Psoas muscle (tissue), 8 donors: Measurements from ENCODE around the gene JAKMIP3. TPM values are rescaled to one million over a fixed set of nuclear protein-coding genes. Genes with fewer than 3 reads are reported as not detected.

ENCODE experiments used
- ATAC-seq, 4 donors: fragments of 200-7000 bp; cut with Tn5 transposase; one replicate each; pipeline ENCODE4 v1.9.1; 2020; ENCODE audit warnings: moderate library complexity in 3 of 4, mild to moderate bottlenecking in 2 of 4
- DNase-seq, 2 donors: peaks; one replicate each; pipeline ENCODE4 v3.0.0-alpha.2; 2020
- H3K27ac ChIP-seq: fragments of 200-600 bp; one replicate; pipeline ENCODE4 v1.8.0; 2022
- H3K27me3 ChIP-seq, 3 donors: fragments of 200-600 bp in 1 of 3; one replicate each; pipeline versions ENCODE4 v1.6.1 to v1.8.0; 2013 to 2022; ENCODE audit warnings: low read length in 2 of 3, mild to moderate bottlenecking in 2 of 3, moderate library complexity in 1 of 3; ENCODE audit not compliant: insufficient read depth in 3 of 3
- H3K36me3 ChIP-seq, 2 donors: fragments of 200-600 bp in 1 of 2; one replicate each; pipeline versions ENCODE4 v1.6.1 to v1.8.0; 2013 to 2022; ENCODE audit warnings: low read depth in 1 of 2, mild to moderate bottlenecking in 1 of 2, moderate library complexity in 1 of 2; ENCODE audit not compliant: insufficient read depth in 1 of 2
- H3K4me1 ChIP-seq: fragments of 200-600 bp; one replicate; pipeline ENCODE4 v1.8.0; 2022
- H3K4me3 ChIP-seq: fragments of 200-600 bp; one replicate; pipeline ENCODE4 v1.8.0; 2022; ENCODE audit warnings: mild to moderate bottlenecking
- H3K9me3 ChIP-seq: fragments of 200-600 bp; one replicate; pipeline ENCODE4 v1.8.0; 2022
- CTCF ChIP-seq: fragments of 200-600 bp; IDR thresholded peaks from one replicate; pipeline ENCODE4 v1.8.0; 2022; ENCODE audit warnings: antibody characterized with exemption
- WGBS, 3 donors: extraction: QIAGEN DNeasy Blood & Tissue Kit; methylation state at CpG; one replicate each; pipeline versions ENCODE4 v1.1.6 to v1.1.7; 2013; 5-methylcytosine and 5-hydroxymethylcytosine counted together
- intact Hi-C, 2 donors: fragments of 100-400 bp; cut with DNase I; formaldehyde crosslinking; loops; one replicate each; pipeline versions ENCODE4 v1.11.0 to v1.14.2; 2022
- long read RNA-seq, 2 donors: library from polyadenylated mRNA; unstranded; transcript quantifications; one replicate each; pipeline ENCODE4 v2.0.0, GENCODE V29; 2021
- polyA plus RNA-seq, 3 donors: library from polyadenylated mRNA; stranded (reverse); fragments of 200-250 nt; gene quantifications; one replicate each; pipeline ENCODE4 v1.2.3, GENCODE V29; 2013
- total RNA-seq, 4 donors: library from RNA; stranded (reverse); fragmentation: NEBNext Ultra II Directional in 2 of 4; extraction: Animal tissue kit (Norgen Biotek cat#: 25700) in 2 of 4; gene quantifications; one replicate each; pipeline versions ENCODE4 v1.2.1 to v1.2.4, GENCODE V29; 2021 to 2023
- donor health status: healthy with polysubstance abuse.
- donor health status: DM: no; HTN: no; CAD: no; lungs with moderate emphysema.
- donor health status: Bipolar disorder and iron deficiency.
- donor health status: healthy.
- donor health status: DM: yes; HTN: yes; CAD: no.
- donor health status: DM: no; HTN: no; CAD: no.
- donor health status: DM: no; HTN: no; CAD: no.
- donor health status: DM: yes; HTN: yes; CAD: no.

JAKMIP3 gene
- total RNA-seq: 1 to 10 TPM in 1 of 4 donors, under 1 TPM in 3; 0.49 to 1.7 (median 0.54) TPM
- polyA plus RNA-seq: under 1 TPM; 0.12 to 0.86 (median 0.37) TPM
- long read RNA-seq, donor 1: 0 reads
- long read RNA-seq, donor 2: 0 reads

GRCh38 chr10:132065491-132066105 lies at the start of gene JAKMIP3:
Gene JAKMIP3 (plus strand): TSS chr10:132065946. CDS start chr10:132104809, 38,863 bp downstream.
- no peaks in the 10 kb centered on the region for H3K36me3 ChIP-seq
- peaks cover 4% of the 10 kb centered on the region for H3K4me1 ChIP-seq
- no peaks in the 10 kb centered on the region for H3K27me3 ChIP-seq
- peak within 1 kb of the TSS; percentile 72 for H3K4me3 ChIP-seq
- no peak for TF ChIP-seq CTCF
- DNase-seq (peak; percentile 54 to 65), ATAC-seq (peak; percentile 74 to 82 (median 74))
- 3 to 4% (median 4%) methylated on average over 34 to 35 of the region's 35 CpGs for WGBS, 3 donors
- peak within 1 kb of the TSS; percentile 76 for H3K27ac ChIP-seq
- intact Hi-C loops: no loop called here
- no peaks in the 10 kb centered on the region for H3K9me3 ChIP-seq

GRCh38 chr10:132016514-132016913 lies 49.2 kb upstream of the JAKMIP3 start:
- intact Hi-C loops: no loop called here
- Histone ChIP-seq H3K27ac (no peak overlapping the region), H3K4me1 (no peaks in the 10 kb centered on the region), H3K36me3 (no peaks in the 10 kb centered on the region), H3K4me3 (no peak overlapping the region), H3K27me3 (no peaks in the 10 kb centered on the region), H3K9me3 (no peaks in the 10 kb centered on the region)
- 81 to 84% (median 83%) methylated on average over 6 of the region's 6 CpGs for WGBS, 3 donors
- DNase-seq (no peak), ATAC-seq (no peak)
- no peak for TF ChIP-seq CTCF

- no peak for ATAC-seq
- intact Hi-C loops: no loop called here
Observed at GRCh38 chr10:132018446-132018845, 47.3 kb upstream of the JAKMIP3 start.

GRCh38 chr10:132019366-132019765 lies 46.4 kb upstream of the JAKMIP3 start:
- intact Hi-C loops: no loop called here
- H3K9me3 ChIP-seq: no peaks in the 10 kb centered on the region
- ATAC-seq: no peak
- peaks cover 0 to 5% (median 0%) of the 10 kb centered on the region in 3 donors for H3K27me3 ChIP-seq
- H3K27ac ChIP-seq: no peak overlapping the region
- TF ChIP-seq CTCF: no peak
- 90 to 94% (median 93%) methylated on average over 7 of the region's 7 CpGs for WGBS, 3 donors
- DNase-seq: no peak
- no peak overlapping the region for H3K4me3 ChIP-seq
- H3K36me3 ChIP-seq: no peaks in the 10 kb centered on the region
- no peaks in the 10 kb centered on the region for H3K4me1 ChIP-seq

More at GRCh38 chr10:132018446-132018845, 47.3 kb upstream of the JAKMIP3 start:
- Histone ChIP-seq H3K27ac (no peak overlapping the region), H3K27me3 (no peaks in the 10 kb centered on the region), H3K9me3 (no peaks in the 10 kb centered on the region), H3K4me1 (no peaks in the 10 kb centered on the region), H3K36me3 (no peaks in the 10 kb centered on the region), H3K4me3 (no peak overlapping the region)
- WGBS, 3 donors: 72 to 95% (median 92%) methylated on average over 5 of the region's 5 CpGs
- DNase-seq: no peak
- TF ChIP-seq CTCF: no peak

- intact Hi-C loops: loop anchor here in 1 of 2 donors (1.0 kb wide), 1 partner anchor 131 kb away; no protein-coding TSS in a partner anchor
- 82 to 83% (median 83%) methylated on average over 13 of the region's 13 CpGs for WGBS, 3 donors
- H3K4me3 ChIP-seq: no peak overlapping the region
- peaks cover 0 to 12% (median 0%) of the 10 kb centered on the region in 3 donors for H3K27me3 ChIP-seq
- H3K9me3 ChIP-seq: no peaks in the 10 kb centered on the region
- H3K4me1 ChIP-seq: no peaks in the 10 kb centered on the region
- DNase-seq (no peak), ATAC-seq (no peak)
- H3K27ac ChIP-seq: no peak overlapping the region
- H3K36me3 ChIP-seq: no peaks in the 10 kb centered on the region
- no peak for TF ChIP-seq CTCF
Observed at GRCh38 chr10:132020456-132020855, 45.3 kb upstream of the JAKMIP3 start.
